Ovary (tissue), 9 donors: Measurements from ENCODE around the gene JAM3. TPM values are rescaled to one million over a fixed set of nuclear protein-coding genes. Genes with fewer than 3 reads are reported as not detected.

Experiments
- DNase-seq, 5 donors: peaks; one replicate each; pipeline ENCODE4 v3.0.0-alpha.2; 2019 to 2020
- H3K27ac ChIP-seq, 2 donors: fragments of 200-600 bp; one replicate each; pipeline versions ENCODE4 v1.5.1 to v1.8.0; 2019 to 2022
- H3K27me3 ChIP-seq: fragments of 200-600 bp; one replicate; pipeline ENCODE4 v1.8.0; 2022
- H3K36me3 ChIP-seq: fragments of 200-600 bp; sonication (generic); one replicate; pipeline ENCODE4 v1.5.1; 2019
- H3K4me1 ChIP-seq: one replicate; pipeline ENCODE4 v1.8.1; 2013; ENCODE audit warnings: mild to moderate bottlenecking, moderate library complexity; ENCODE audit not compliant: insufficient read depth
- H3K4me3 ChIP-seq: fragments of 200-600 bp; sonication (generic); one replicate; pipeline ENCODE4 v1.5.1; 2017
- H3K9me3 ChIP-seq, 2 donors: fragments of 200-600 bp in 1 of 2; sonication (generic) in 1 of 2; one replicate each; pipeline versions ENCODE4 v1.5.1 to v1.8.1; 2013 to 2019; ENCODE audit warnings: mild to moderate bottlenecking in 1 of 2, moderate library complexity in 1 of 2
- CTCF ChIP-seq, 3 donors: fragments of 450-650 bp in 2 of 3; fragments of 200-600 bp in 1 of 3; IDR thresholded peaks; one replicate each; pipeline versions ENCODE4 v1.5.1 to v1.8.0; 2016 to 2022; ENCODE audit warnings: antibody characterized with exemption in 3 of 3, mild to moderate bottlenecking in 1 of 3
- EP300 ChIP-seq: sonication (generic); formaldehyde crosslinking; IDR thresholded peaks from one replicate; pipeline ENCODE4 v1.6.1; 2017; ENCODE audit warnings: antibody characterized with exemption
- POLR2A ChIP-seq: fragments of 450-650 bp; IDR thresholded peaks from one replicate; pipeline ENCODE4 v1.6.1; 2017; ENCODE audit warnings: antibody characterized with exemption, mild to moderate bottlenecking, moderate library complexity
- WGBS, 3 donors: extraction: QIAGEN DNeasy Blood & Tissue Kit in 1 of 3; methylation state at CpG; one replicate each; pipeline versions ENCODE4 v1.1.5 to v1.1.7; 2013 to 2017; 5-methylcytosine and 5-hydroxymethylcytosine counted together
- intact Hi-C, 4 donors: fragments of 100-400 bp; cut with DNase I; formaldehyde crosslinking; loops; one replicate each; pipeline versions ENCODE4 v1.11.0 to v1.15.1; 2022 to 2023
- polyA plus RNA-seq, 2 donors: library from polyadenylated mRNA; stranded (reverse); fragments of 200-250 nt in 1 of 2; fragments of 350-450 nt in 1 of 2; fragmentation: Illumina TruSeq in 1 of 2; extraction: RNeasy Lipid Tissue Mini Kit (QIAGEN cat#74804) in 1 of 2; gene quantifications; one replicate each; pipeline ENCODE4 v1.2.3, GENCODE V29; 2013 to 2014
- total RNA-seq, 7 donors: library from RNA; depleted of rRNA in 2 of 7; stranded (reverse); fragments of >200 nt in 2 of 7; fragmentation: NEBNext Ultra II Directional in 3 of 7; extraction: Animal tissue kit (Norgen Biotek cat#: 25700) in 3 of 7; gene quantifications; one replicate each; pipeline versions ENCODE4 v1.1.0 to v1.2.4, GENCODE V29; 2016 to 2023
- donor health status: DM: no; HTN: no; CAD: no; lungs with moderate emphysema.
- donor health status: DM: no; HTN: no; CAD: no.
- donor health status: Bipolar disorder and iron deficiency.
- donor health status: DM: yes; HTN: yes; CAD: no.
- donor health status: DM: no; HTN: no; CAD: no.
- donor health status: DM: yes; HTN: yes; CAD: no.

Gene JAM3
- total and polyA plus RNA-seq, 9 donors = 32.5 to 95.0 (median 72.3) TPM

GRCh38 chr11:134036492-134037045 lies 32.3 kb upstream of the JAM3 start:
- intact Hi-C loops = loop anchor here in 2 of 4 donors (10.0 kb wide), 2 partner anchors 82 to 188 kb away; partner anchors contain the start of genes IGSF9B (in 1 of the 2), NCAPD3 (in 1 of the 2) and VPS26B (in 1 of the 2)
- peak overlapping the region; percentile 59 for H3K4me3 ChIP-seq
- H3K9me3 ChIP-seq = no peaks in the 10 kb centered on the region
- TF ChIP-seq CTCF (IDR thresholded peaks at IDR 0.05) (no peak), POLR2A (no peak), EP300 (no peak)
- DNase-seq = peak in 1 of 5 donors; percentile 50
- peaks cover 21% of the 10 kb centered on the region for H3K4me1 ChIP-seq
- 8 to 13% (median 13%) methylated on average over 34 of the region's 34 CpGs for WGBS, 3 donors
- no peaks in the 10 kb centered on the region for H3K36me3 ChIP-seq
- peak overlapping the region; percentile 92 to 93 for H3K27ac ChIP-seq
- H3K27me3 ChIP-seq = no peaks in the 10 kb centered on the region

- peaks cover 21% of the 10 kb centered on the region for H3K4me1 ChIP-seq
- H3K27ac ChIP-seq = peak overlapping the region; percentile 92 to 93
- peak overlapping the region; percentile 59 for H3K4me3 ChIP-seq
- WGBS, 3 donors = 1% methylated on average over 51 to 54 of the region's 54 CpGs
- TF ChIP-seq CTCF (IDR thresholded peaks at IDR 0.05) (no peak), POLR2A (peak; percentile 46)
- H3K9me3 ChIP-seq = no peaks in the 10 kb centered on the region
- H3K36me3 ChIP-seq = no peaks in the 10 kb centered on the region
- intact Hi-C loops = loop anchor here in 2 of 4 donors (10.0 kb wide), 2 partner anchors 82 to 188 kb away; partner anchors contain the start of genes IGSF9B (in 1 of the 2), NCAPD3 (in 1 of the 2) and VPS26B (in 1 of the 2)
- peak; percentile 80 to 90 (median 87) for DNase-seq
- H3K27me3 ChIP-seq = no peaks in the 10 kb centered on the region
Observed at GRCh38 chr11:134037046-134037908, 31.6 kb upstream of the JAM3 start.

GRCh38 chr11:134038897-134039470 lies 29.9 kb upstream of the JAM3 start:
- H3K4me1 ChIP-seq = peaks cover 20% of the 10 kb centered on the region
- intact Hi-C loops = loop anchor here in 2 of 4 donors (10.0 kb wide), 2 partner anchors 84 to 186 kb away; partner anchors contain the start of genes IGSF9B (in 1 of the 2), NCAPD3 (in 1 of the 2) and VPS26B (in 1 of the 2)
- no peaks in the 10 kb centered on the region for H3K9me3 ChIP-seq
- DNase-seq = peak in 2 of 5 donors; percentile 21 to 39
- no peak for TF ChIP-seq EP300
- no peak for TF ChIP-seq POLR2A
- TF ChIP-seq CTCF (IDR thresholded peaks at IDR 0.05) = no peak
- H3K27ac ChIP-seq = peak overlapping the region; percentile 51 to 82
- WGBS, 3 donors = 23 to 28% (median 27%) methylated on average over 10 of the region's 10 CpGs
- H3K36me3 ChIP-seq = no peaks in the 10 kb centered on the region
- no peaks in the 10 kb centered on the region for H3K27me3 ChIP-seq
- H3K4me3 ChIP-seq = no peak overlapping the region

- TF ChIP-seq EP300 = no peak
- no peak for TF ChIP-seq POLR2A
- WGBS, 3 donors = 81 to 84% (median 81%) methylated on average over 18 of the region's 18 CpGs
- peak overlapping the region; percentile 51 to 82 for H3K27ac ChIP-seq
- intact Hi-C loops = loop anchor here in 2 of 4 donors (10.0 kb wide), 2 partner anchors 85 to 185 kb away; partner anchors contain the start of genes IGSF9B (in 1 of the 2), NCAPD3 (in 1 of the 2) and VPS26B (in 1 of the 2)
- H3K4me1 ChIP-seq = peaks cover 14% of the 10 kb centered on the region
- no peak overlapping the region for H3K4me3 ChIP-seq
- no peaks in the 10 kb centered on the region for H3K27me3 ChIP-seq
- DNase-seq = no peak
- H3K36me3 ChIP-seq = no peaks in the 10 kb centered on the region
- H3K9me3 ChIP-seq = no peaks in the 10 kb centered on the region
Observed at GRCh38 chr11:134039726-134040385, 29.0 kb upstream of the JAM3 start.
